H1 (cell line): ENCODE measurements around the gene RERE. TPM values are rescaled to one million over a fixed set of nuclear protein-coding genes. Genes with fewer than 3 reads are reported as not detected.

Experiments used
- CTCF ChIA-PET: fragments of 300-600 bp; sonication (Branson Sonifier 250); formaldehyde crosslinking; loops from one replicate; lab custom pipeline; 2021; ENCODE audit not compliant: partially characterized antibody; lab: Charles Lee
- POLR2A ChIA-PET: fragments of 300-600 bp; sonication (Branson Sonifier 250); formaldehyde crosslinking; loops from one replicate; lab custom pipeline; 2021; ENCODE audit warnings: inconsistent platforms; ENCODE audit not compliant: partially characterized antibody; lab: Charles Lee
- DNase-seq, 2 experiments: peaks; one replicate each; pipeline versions ENCODE4 v3.0.0 to v3.0.0-alpha.2; 2010 to 2022; ENCODE audit warnings: low spot score in 2 of 2, low read depth in 1 of 2, mixed read lengths in 1 of 2
- FAIRE-seq: peaks from 2 replicates; lab custom pipeline; 2011; peaks lifted over from hg19 to GRCh38; lab: Jason Lieb, UNC
- H2AFZ ChIP-seq: 2 replicates; pipeline ENCODE4 v1.8.1; 2012; ENCODE audit warnings: low read length, inconsistent platforms
- H2AK5ac ChIP-seq: 2 replicates; pipeline ENCODE4 v1.6.1; 2013; ENCODE audit warnings: low read depth, low read length
- H2BK120ac ChIP-seq: replicated peaks from 2 replicates; pipeline ENCODE3; 2013; ENCODE audit warnings: low read depth, low read length, inconsistent platforms
- H2BK12ac ChIP-seq: 2 replicates; pipeline ENCODE4 v1.6.1; 2013; ENCODE audit warnings: low read depth, low read length
- H2BK15ac ChIP-seq: 2 replicates; pipeline ENCODE4 v1.6.1; 2013; ENCODE audit warnings: low read length
- H2BK20ac ChIP-seq: 2 replicates; pipeline ENCODE4 v1.6.1; 2013; ENCODE audit warnings: low read length
- H2BK5ac ChIP-seq: 2 replicates; pipeline ENCODE4 v1.6.1; 2013; ENCODE audit warnings: low read depth, low read length
- H3K14ac ChIP-seq: 2 replicates; pipeline ENCODE4 v1.6.1; 2013; ENCODE audit warnings: inconsistent platforms; ENCODE audit not compliant: insufficient read length
- H3K18ac ChIP-seq: 2 replicates; pipeline ENCODE4 v1.6.1; 2013; ENCODE audit warnings: low read length; ENCODE audit errors: extremely low read depth
- H3K23ac ChIP-seq: 2 replicates; pipeline ENCODE4 v1.6.1; 2013; ENCODE audit warnings: inconsistent platforms; ENCODE audit not compliant: insufficient read length
- H3K23me2 ChIP-seq: 2 replicates; pipeline ENCODE4 v1.6.1; 2013; ENCODE audit warnings: low read depth, low read length
- H3K27ac ChIP-seq: 2 replicates; pipeline ENCODE4 v1.6.1; 2011; ENCODE audit warnings: low read depth, low read length, inconsistent platforms
- H3K27me3 ChIP-seq, 4 experiments: replicated peaks in 1 of 4; 1 replicate in 1 of 4; 2 replicates in 3 of 4; pipeline versions ENCODE4 v1.6.1 to v1.8.1; 2011 to 2013; ENCODE audit warnings: low read length in 3 of 4, mild to moderate bottlenecking in 3 of 4, inconsistent platforms in 2 of 4, mixed read lengths in 2 of 4, moderate library complexity in 1 of 4; ENCODE audit not compliant: control insufficient read depth in 3 of 4, insufficient read depth in 3 of 4; ENCODE audit errors: extremely low read depth in 1 of 4
- H3K36me3 ChIP-seq, 4 experiments: 2 replicates each; pipeline versions ENCODE4 v1.6.1 to v1.8.1; 2011 to 2013; ENCODE audit warnings: mild to moderate bottlenecking in 4 of 4, low read length in 3 of 4, moderate library complexity in 2 of 4, control low read depth in 1 of 4, inconsistent platforms in 1 of 4; ENCODE audit not compliant: insufficient read depth in 4 of 4, control insufficient read depth in 2 of 4
- H3K4ac ChIP-seq: replicated peaks from 2 replicates; pipeline ENCODE3; 2013; ENCODE audit warnings: low read length, low read depth, mixed read lengths, inconsistent platforms; ENCODE audit not compliant: insufficient read length
- H3K4me1 ChIP-seq, 4 experiments: replicated peaks in 1 of 4; 1 replicate in 1 of 4; 2 replicates in 3 of 4; pipeline versions ENCODE4 v1.6.1 to v1.8.1; 2011 to 2013; ENCODE audit warnings: low read length in 3 of 4, inconsistent platforms in 2 of 4, mixed read lengths in 1 of 4; ENCODE audit not compliant: insufficient read depth in 4 of 4, control insufficient read depth in 3 of 4
- H3K4me2 ChIP-seq, 2 experiments: 2 replicates each; pipeline versions ENCODE4 v1.6.1 to v1.8.1; 2011 to 2013; ENCODE audit warnings: low read depth in 2 of 2, low read length in 2 of 2, control low read depth in 1 of 2, inconsistent platforms in 1 of 2, mild to moderate bottlenecking in 1 of 2; ENCODE audit not compliant: insufficient read depth in 1 of 2
- H3K4me3 ChIP-seq, 4 experiments: fragments of 200-600, 300-600 bp in 1 of 4; sonication (generic), shearing (Covaris generic), sonication (Bioruptor Twin) in 1 of 4; 2 replicates each; pipeline versions ENCODE4 v1.5.1 to v1.8.1; 2011 to 2016; ENCODE audit warnings: low read length in 4 of 4, low read depth in 3 of 4, control low read depth in 2 of 4, inconsistent platforms in 2 of 4, mild to moderate bottlenecking in 2 of 4, mixed read lengths in 1 of 4, moderate library complexity in 1 of 4; ENCODE audit not compliant: insufficient read depth in 2 of 4; ENCODE audit errors: extremely low read depth in 1 of 4
- H3K56ac ChIP-seq: replicated peaks from 2 replicates; pipeline ENCODE3; 2013; ENCODE audit warnings: low read depth, mild to moderate bottlenecking, mixed read lengths, low read length, inconsistent platforms; ENCODE audit not compliant: insufficient read length
- H3K79me1 ChIP-seq: 2 replicates; pipeline ENCODE4 v1.6.1; 2013; ENCODE audit warnings: low read depth, low read length, control low read depth
- H3K79me2 ChIP-seq, 2 experiments: 2 replicates each; pipeline versions ENCODE4 v1.6.1 to v1.8.1; 2012 to 2013; ENCODE audit warnings: low read length in 2 of 2, mild to moderate bottlenecking in 2 of 2, inconsistent platforms in 1 of 2; ENCODE audit not compliant: insufficient read depth in 2 of 2, control insufficient read depth in 1 of 2
- H3K9ac ChIP-seq, 4 experiments: replicated peaks in 1 of 4; 1 replicate in 1 of 4; 2 replicates in 3 of 4; pipeline versions ENCODE4 v1.6.1 to v1.8.1; 2011 to 2013; ENCODE audit warnings: low read depth in 3 of 4, low read length in 3 of 4, control low read depth in 2 of 4, mild to moderate bottlenecking in 2 of 4, moderate library complexity in 2 of 4, inconsistent platforms in 1 of 4; ENCODE audit errors: extremely low read depth in 1 of 4
- H3K9me3 ChIP-seq, 2 experiments: 2 replicates each; pipeline versions ENCODE4 v1.6.1 to v1.8.1; 2012 to 2013; ENCODE audit warnings: mild to moderate bottlenecking in 2 of 2, moderate library complexity in 2 of 2, control low read depth in 1 of 2, inconsistent platforms in 1 of 2, low read depth in 1 of 2, low read length in 1 of 2, mixed read lengths in 1 of 2; ENCODE audit not compliant: insufficient read depth in 2 of 2
- H4K20me1 ChIP-seq, 2 experiments: replicated peaks in 1 of 2; 2 replicates each; pipeline versions ENCODE3 to v1.8.1; 2011 to 2013; ENCODE audit warnings: inconsistent platforms in 2 of 2, low read length in 2 of 2, mild to moderate bottlenecking in 1 of 2; ENCODE audit not compliant: insufficient read depth in 2 of 2, control insufficient read depth in 1 of 2
- H4K5ac ChIP-seq: 2 replicates; pipeline ENCODE4 v1.6.1; 2013; ENCODE audit warnings: low read length, low read depth, mixed read lengths, inconsistent platforms; ENCODE audit not compliant: insufficient read length
- H4K8ac ChIP-seq: 2 replicates; pipeline ENCODE4 v1.8.0; 2013; ENCODE audit warnings: mild to moderate bottlenecking, moderate library complexity, low read length, inconsistent platforms; ENCODE audit not compliant: insufficient read depth; ENCODE audit errors: extremely low read depth
- H4K91ac ChIP-seq: replicated peaks from 2 replicates; pipeline ENCODE3; 2013; ENCODE audit warnings: low read length, mixed read lengths, inconsistent platforms; ENCODE audit not compliant: insufficient read length
- CBX8 ChIP-seq: fragments of 300-800, 300-1000 bp; sonication (generic); IDR thresholded peaks from 2 replicates; pipeline ENCODE4 v1.7.1; 2016; ENCODE audit warnings: low read depth, low read length, borderline replicate concordance
- CREB1 ChIP-seq: IDR thresholded peaks from 2 replicates; pipeline ENCODE4 v1.6.1; 2012; ENCODE audit warnings: inconsistent platforms
- POLR2A ChIP-seq, 2 experiments: IDR thresholded peaks; 1 replicate in 1 of 2; 2 replicates in 1 of 2; pipeline ENCODE4 v1.6.1; 2011; ENCODE audit warnings: low read depth in 2 of 2, low read length in 2 of 2, mild to moderate bottlenecking in 2 of 2; ENCODE audit errors: control extremely low read depth in 1 of 2
- RNF2 ChIP-seq: fragments of 200-900, 300-1000 bp; sonication (generic); IDR thresholded peaks from 2 replicates; pipeline ENCODE4 v1.7.1; 2016; ENCODE audit warnings: borderline replicate concordance, low read depth, mild to moderate bottlenecking, antibody characterized with exemption, low read length; ENCODE audit not compliant: poor library complexity, severe bottlenecking; ENCODE audit errors: missing control alignments
- polyA plus RNA-seq, 7 experiments: library from polyadenylated mRNA; depleted of rRNA in 3 of 7; stranded (reverse) in 5 of 7; unstranded in 2 of 7; fragments of >200 nt in 5 of 7; fragments of 200-250 nt in 2 of 7; gene quantifications; 1 replicate in 5 of 7; 2 replicates in 1 of 7; 4 replicates in 1 of 7; pipeline versions ENCODE4 v1.2.1 to v1.2.3, GENCODE V29; 2011 to 2013; ENCODE audit warnings: missing spikeins in 2 of 7, mixed read lengths in 2 of 7
- total RNA-seq: library from RNA; stranded (reverse); fragmentation: NEBNext Ultra II Directional; extraction: Animal tissue kit (Norgen Biotek cat#: 25700); gene quantifications from 2 replicates; pipeline ENCODE4 v1.2.1, GENCODE V29; 2021

Gene RERE
- total and polyA plus RNA-seq, 2 of the 8 experiments (the other 6 are each of a cell fraction or from before 2014, with no cell fraction given): 15.3 to 142 TPM

GRCh38 chr1:8753736-8754135 is 63.7 kb downstream of the RERE start:
- Histone ChIP-seq H3K9me3 (no peaks in the 10 kb centered on the region), H4K91ac (no peak overlapping the region), H3K4me3 (no peak overlapping the region), H4K5ac (no peak overlapping the region), H2BK120ac (no peak overlapping the region), H3K4ac (no peak overlapping the region), H3K4me1 (peaks cover 2 to 7% (median 5%) of the 10 kb centered on the region in 4 experiments; a peak in 4 of 7 replicates), H3K18ac (no peak overlapping the region), H3K56ac (no peak overlapping the region), H2AFZ (no peak overlapping the region), H2BK15ac (no peak overlapping the region), H2BK12ac (no peak overlapping the region), H3K4me2 (no peak overlapping the region), H4K20me1 (peaks cover 0 to 2% of the 10 kb centered on the region in 2 experiments), H3K27ac (no peak overlapping the region), H3K23ac (no peak overlapping the region), H3K36me3 (no peaks in the 10 kb centered on the region), H2BK5ac (no peak overlapping the region), H3K27me3 (no peaks in the 10 kb centered on the region; a peak in 1 of 7 replicates), H2BK20ac (no peak overlapping the region), H3K23me2 (no peaks in the 10 kb centered on the region), H3K14ac (no peak overlapping the region), H3K79me1 (no peaks in the 10 kb centered on the region), H3K9ac (no peak overlapping the region), H4K8ac (no peak overlapping the region), H3K79me2 (peaks cover 0 to 73% of the 10 kb centered on the region in 2 experiments; a peak in 2 of 4 replicates), H2AK5ac (no peak overlapping the region)
- TF ChIP-seq RNF2 (no peak), CREB1 (no peak), POLR2A (IDR thresholded peaks at IDR 0.05; ENCODE audit: control extremely low read depth in 1 of 2, low read depth in 2 of 2, low read length in 2 of 2) (no peak), CBX8 (no peak)
- FAIRE-seq: no peak
- CTCF ChIA-PET: interaction anchor here (0.6 to 2.4 kb wide), 2 partner anchors 10 to 82 kb away, joined by 3 to 7 read pairs; no protein-coding TSS in a partner anchor
- DNase-seq: no peak
- POLR2A ChIA-PET: no interaction called here
